ENCODE measurements around the gene C16orf74.
A peak's percentile ranks its signal among the peaks of the same experiment; 100 is the strongest.

C16orf74 gene

DNA sequence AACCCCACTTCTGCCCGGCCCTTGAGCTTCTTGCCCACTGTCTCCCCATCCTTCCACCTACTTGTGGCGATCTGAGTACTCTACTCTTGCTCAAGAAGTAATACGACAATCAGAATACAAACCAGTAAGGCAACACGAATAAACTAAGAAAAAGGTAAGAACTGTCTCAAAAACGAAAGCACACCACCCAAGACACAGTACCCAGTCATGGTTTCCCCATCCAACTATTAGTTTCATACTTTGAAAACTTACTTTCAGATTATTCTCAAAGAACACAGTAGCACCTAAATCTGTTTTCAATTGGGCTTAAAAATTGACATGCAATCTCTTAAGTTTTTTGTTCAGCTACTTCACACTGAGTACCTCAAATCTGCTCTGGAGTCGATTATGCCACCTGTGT is 76.1 kb downstream of the C16orf74 start:
- DNase-seq (ENCODE audit: low spot score) (no peak), FAIRE-seq (no peak)

DNA sequence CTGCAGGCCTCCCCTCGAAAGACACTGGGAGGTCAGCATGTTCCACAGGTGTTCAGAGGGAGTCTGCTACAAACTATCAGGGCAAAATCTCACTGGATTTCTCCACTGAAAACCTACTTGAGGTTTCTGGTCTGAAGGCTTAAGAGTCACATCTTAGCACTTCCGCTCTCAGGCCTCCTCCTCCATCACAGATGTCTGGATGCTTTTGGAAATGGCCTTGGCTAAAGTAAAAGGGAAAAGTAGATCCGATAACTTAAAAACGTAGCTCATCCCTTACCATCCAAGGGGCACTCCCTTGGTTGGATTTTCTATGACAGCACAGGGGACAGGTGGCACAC is 76.5 kb downstream of the C16orf74 start:
- FAIRE-seq (no peak), DNase-seq (ENCODE audit: low spot score) (no peak)

- DNase-seq (ENCODE audit: low spot score) (no peak), FAIRE-seq (no peak)
Observed at GRCh38 chr16:85673529-85674417, 77.1 kb downstream of the C16orf74 start.

DNA sequence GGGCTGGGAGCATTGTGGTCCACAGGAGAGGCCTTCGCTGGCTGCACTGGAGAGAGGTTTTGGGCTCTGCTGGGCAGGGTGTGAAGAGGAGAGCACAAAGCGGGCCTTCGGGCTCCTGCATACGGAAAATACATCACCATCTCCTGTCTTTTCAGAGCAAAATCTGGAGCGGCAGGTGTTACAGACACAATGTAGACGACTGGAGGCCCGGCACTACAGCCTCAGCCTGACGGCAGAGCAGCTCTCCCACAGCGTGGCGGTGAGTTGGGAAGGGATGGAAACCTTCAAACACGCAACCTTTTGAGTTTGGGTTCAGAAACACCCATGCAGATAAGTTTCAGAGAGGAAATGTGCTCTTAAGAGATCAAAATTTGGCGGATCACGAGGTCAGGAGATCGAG is 80.1 kb downstream of the C16orf74 start:
- no peak for FAIRE-seq
- no peak for DNase-seq (ENCODE audit: low spot score)

GRCh38 chr16:85668676-85669424 is 82.0 kb downstream of the C16orf74 start:
- no peak for FAIRE-seq
- no peak for DNase-seq (ENCODE audit: low spot score)

GRCh38 chr16:85667841-85668413 is 83.0 kb downstream of the C16orf74 start:
- FAIRE-seq = no peak

DNA sequence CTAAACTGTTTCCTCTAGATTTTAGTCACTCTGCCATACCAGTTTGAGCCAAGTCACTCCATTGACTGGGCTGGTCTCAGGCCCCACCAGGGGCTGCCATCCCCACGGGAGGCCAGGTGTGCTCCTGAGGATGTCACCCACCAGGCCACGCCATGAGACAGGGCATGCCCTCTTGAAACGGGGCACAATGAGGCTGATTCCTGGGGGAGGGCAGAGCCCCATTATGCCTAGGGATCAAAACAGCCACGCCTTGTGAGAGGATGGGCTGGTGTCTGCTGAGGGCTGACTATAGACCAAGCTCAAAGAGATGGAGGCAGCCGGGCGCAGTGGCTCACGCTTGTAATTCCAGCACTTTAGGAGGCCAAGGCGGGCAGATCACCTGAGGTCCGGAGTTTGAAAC is 83.6 kb downstream of the C16orf74 start:
- no peak for FAIRE-seq

More at GRCh38 chr16:85667841-85668413, 83.0 kb downstream of the C16orf74 start:
- no peak for DNase-seq (ENCODE audit: low spot score)

GRCh38 chr16:85665929-85666328 is 85.0 kb downstream of the C16orf74 start:
- DNase-seq (ENCODE audit: low spot score) (no peak), FAIRE-seq (no peak)

More for the DNA sequence above, 83.6 kb downstream of the C16orf74 start:
- no peak for DNase-seq (ENCODE audit: low spot score)

- FAIRE-seq (no peak), DNase-seq (ENCODE audit: low spot score) (no peak)
Observed at GRCh38 chr16:85665373-85665740, 85.5 kb downstream of the C16orf74 start.

DNA sequence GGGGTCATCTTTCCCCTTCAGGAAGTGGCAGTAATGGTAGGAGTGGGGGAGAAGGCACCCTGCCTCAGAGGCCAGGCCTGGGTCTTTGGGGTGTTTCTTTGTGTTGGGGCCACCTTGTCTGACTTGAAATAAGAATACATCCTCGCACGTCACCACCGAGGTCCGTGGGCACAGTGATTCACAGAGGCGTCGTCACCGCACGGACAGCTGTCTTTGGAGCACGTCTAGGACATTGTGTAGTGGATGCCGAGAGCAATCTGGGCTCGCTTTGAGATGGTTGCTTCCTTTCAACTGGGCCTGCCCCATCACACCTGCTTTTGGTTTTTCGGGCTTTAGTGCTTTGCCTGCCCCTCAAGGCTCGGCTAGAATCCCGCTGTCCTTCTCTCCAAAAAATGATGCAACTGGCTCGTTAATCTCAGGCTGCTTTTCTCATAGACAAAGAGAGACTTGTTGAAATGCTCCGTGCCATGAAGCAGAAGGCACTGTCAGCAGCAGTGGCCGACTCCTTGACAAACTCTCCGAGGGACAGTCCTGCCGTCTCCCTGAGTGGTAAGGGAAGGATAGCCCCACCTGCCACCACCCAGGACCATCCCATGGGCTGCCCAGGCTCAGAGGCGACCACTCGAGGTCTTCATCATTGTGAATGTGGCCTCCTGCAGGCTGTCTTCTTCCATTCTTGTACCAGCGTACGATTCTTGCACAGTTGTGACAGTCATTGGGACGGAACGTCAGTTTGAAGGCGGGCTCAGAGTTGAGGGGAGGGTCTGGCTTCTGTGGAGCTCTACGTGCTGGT is 86.1 kb downstream of the C16orf74 start:
- FAIRE-seq (no peak), DNase-seq (ENCODE audit: low spot score) (no peak)

DNA sequence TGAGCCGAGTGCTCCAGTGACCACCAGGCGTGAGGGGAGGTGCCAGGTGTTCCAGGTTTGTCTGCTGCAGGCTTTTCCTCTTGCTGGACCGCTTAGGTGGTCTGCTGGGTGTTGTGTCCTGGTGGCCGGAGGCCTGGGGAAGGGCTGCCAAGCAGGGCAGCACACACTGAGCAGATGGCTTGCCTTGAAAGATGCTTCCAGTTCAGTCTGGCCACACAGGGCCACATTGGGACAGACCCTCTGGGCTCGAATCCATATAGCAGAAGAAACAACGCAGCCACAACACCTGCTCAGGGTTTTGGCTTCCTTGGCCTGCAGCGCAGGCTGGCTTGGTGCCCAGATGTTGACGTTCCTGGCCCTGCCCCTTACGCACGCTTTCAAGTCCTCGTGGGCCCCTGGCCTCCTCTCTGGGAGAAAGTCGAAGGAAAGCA is 87.0 kb downstream of the C16orf74 start:
- no peak for DNase-seq (ENCODE audit: low spot score)

DNA sequence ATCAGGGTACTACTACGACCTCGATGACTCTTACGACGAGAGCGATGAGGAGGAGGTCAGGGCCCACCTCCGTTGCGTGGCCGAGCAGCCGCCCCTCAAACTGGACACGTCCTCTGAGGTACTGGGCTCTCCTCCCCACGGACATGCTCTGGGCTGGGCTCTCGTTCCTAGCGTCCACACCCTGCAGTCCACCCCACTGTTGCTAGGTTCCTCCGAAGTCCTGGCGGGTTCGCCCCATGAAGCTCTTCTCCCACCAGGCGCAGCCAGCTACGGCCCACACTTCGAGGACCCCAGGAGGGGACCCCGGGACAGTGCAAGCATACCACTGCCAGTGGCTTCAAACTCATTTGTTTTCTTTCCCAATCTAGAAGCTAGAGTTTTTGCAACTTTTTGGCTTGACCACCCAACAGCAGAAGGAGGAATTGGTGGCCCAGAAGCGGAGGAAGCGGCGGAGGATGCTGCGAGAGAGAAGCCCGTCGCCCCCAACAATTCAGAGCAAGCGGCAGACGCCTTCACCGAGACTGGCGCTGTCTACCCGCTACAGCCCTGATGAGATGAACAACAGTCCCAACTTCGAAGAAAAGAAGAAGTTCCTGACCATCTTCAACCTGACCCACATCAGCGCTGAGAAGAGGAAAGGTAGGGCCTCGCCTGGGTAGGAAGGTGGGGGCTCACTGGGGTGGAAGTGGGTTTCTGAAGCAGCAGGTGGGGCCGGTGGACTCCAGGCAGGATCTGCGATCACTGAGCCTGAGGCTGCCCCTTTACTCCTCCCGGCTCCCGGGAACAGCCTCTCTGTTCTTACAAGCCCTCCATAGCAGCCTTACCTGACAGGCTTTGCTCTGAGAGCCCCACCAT is 87.7 kb downstream of the C16orf74 start:
- DNase-seq (ENCODE audit: low spot score) = no peak
- FAIRE-seq = no peak

More for the DNA sequence above, 87.0 kb downstream of the C16orf74 start:
- FAIRE-seq = no peak

- FAIRE-seq (no peak), DNase-seq (ENCODE audit: low spot score) (no peak)
Observed at GRCh38 chr16:85662482-85662812, 88.4 kb downstream of the C16orf74 start.

- no peak for FAIRE-seq
- no peak for DNase-seq (ENCODE audit: low spot score)
Observed at GRCh38 chr16:85661740-85662481, 89.0 kb downstream of the C16orf74 start.

- FAIRE-seq (no peak), DNase-seq (ENCODE audit: low spot score) (no peak)
Observed at GRCh38 chr16:85660843-85661739, 89.8 kb downstream of the C16orf74 start.

DNA sequence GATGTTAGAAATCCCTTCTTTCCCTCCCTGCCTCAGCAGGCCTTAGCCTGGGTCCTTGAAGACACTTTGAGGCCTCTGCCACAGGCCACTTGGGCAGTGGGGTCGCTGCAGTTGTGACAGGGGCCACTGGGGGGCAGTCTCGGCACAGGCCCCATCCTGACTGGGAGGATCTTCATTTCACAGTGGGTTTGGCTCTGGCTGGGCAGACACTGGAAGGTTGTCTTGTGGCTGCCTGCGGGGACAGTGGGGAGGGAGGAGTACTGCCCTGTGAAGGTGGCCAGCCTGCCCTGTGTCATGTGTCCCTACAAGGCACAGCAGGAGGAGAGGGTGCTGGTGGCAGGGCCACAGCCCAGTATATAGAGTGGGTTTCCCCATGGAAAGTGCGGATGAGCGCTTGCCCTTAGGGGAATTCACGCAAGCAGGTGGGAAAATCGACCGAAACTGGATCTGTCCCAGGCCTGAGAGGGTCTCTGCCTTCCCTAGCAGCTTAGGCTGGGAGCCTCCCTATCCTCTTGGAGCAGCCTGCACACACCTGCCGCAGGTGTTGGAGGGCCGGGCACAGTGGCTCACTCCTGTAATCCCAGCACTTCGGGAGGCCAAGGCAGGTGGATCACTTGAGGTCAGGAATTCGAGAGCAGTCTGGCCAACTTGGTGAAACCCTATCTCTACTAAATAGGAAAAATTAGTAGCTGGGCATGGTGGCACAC is 90.9 kb downstream of the C16orf74 start:
- no peak for FAIRE-seq
- peak; percentile 31 for DNase-seq (ENCODE audit: low spot score)

GRCh38 chr16:85659336-85659735 is 91.6 kb downstream of the C16orf74 start:
- no peak for DNase-seq (ENCODE audit: low spot score)
- no peak for FAIRE-seq
